Gastrocnemius medialis (tissue), 4 donors: ENCODE results near the gene GARNL3.

ENCODE experiments used
- POLR2A ChIP-seq, 2 donors: fragments of 450-650 bp; IDR thresholded peaks; one replicate each; pipeline ENCODE4 v1.6.1; 2017; ENCODE audit warnings: antibody characterized with exemption in 2 of 2, mild to moderate bottlenecking in 2 of 2, moderate library complexity in 2 of 2
- TF ChIP-seq, protein P1 (sequence below), 5 experiments: fragments of 450-650 bp in 3 of 5; fragments of 200-600 bp in 2 of 5; sonication (generic) in 2 of 5; IDR thresholded peaks in 4 of 5; conservative IDR thresholded peaks in 1 of 5; 1 replicate in 4 of 5; 2 replicates in 1 of 5; pipeline ENCODE4 v1.5.1; 2016 to 2019; ENCODE audit warnings: antibody characterized with exemption in 5 of 5, mild to moderate bottlenecking in 3 of 5, moderate library complexity in 3 of 5

DNA sequence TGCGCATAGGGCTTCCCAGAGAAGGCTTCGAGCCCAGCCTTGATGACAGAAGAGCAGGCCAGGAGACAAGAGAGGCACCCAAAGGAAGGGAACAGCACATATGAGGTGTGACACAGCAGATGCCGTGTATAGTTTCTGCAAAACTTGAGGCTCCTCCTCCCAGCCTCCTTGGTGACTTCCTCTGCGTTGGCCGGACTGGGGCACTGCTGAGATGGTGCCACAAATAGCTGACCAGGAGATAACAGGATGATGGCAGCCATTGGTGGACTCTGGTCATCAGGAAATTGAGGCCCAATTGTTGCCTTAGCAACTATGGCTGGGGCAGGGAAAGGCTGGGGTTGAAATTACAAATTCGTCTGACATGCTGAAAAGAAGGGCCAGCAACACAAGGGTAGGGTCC lies 154.8 kb downstream of the GARNL3 start:
- TF ChIP-seq, protein P1, sequence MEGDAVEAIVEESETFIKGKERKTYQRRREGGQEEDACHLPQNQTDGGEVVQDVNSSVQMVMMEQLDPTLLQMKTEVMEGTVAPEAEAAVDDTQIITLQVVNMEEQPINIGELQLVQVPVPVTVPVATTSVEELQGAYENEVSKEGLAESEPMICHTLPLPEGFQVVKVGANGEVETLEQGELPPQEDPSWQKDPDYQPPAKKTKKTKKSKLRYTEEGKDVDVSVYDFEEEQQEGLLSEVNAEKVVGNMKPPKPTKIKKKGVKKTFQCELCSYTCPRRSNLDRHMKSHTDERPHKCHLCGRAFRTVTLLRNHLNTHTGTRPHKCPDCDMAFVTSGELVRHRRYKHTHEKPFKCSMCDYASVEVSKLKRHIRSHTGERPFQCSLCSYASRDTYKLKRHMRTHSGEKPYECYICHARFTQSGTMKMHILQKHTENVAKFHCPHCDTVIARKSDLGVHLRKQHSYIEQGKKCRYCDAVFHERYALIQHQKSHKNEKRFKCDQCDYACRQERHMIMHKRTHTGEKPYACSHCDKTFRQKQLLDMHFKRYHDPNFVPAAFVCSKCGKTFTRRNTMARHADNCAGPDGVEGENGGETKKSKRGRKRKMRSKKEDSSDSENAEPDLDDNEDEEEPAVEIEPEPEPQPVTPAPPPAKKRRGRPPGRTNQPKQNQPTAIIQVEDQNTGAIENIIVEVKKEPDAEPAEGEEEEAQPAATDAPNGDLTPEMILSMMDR (IDR thresholded peaks at IDR 0.05 in 4 of 5, conservative IDR thresholded peaks at IDR 0.05 in 1 of 5): no peak
- TF ChIP-seq POLR2A (IDR thresholded peaks at IDR 0.05): no peak
